HepG2 (cell line): ENCODE measurements around the gene VWCE. TPM values are rescaled to one million over a fixed set of nuclear protein-coding genes. Genes with fewer than 3 reads are reported as not detected.

Source experiments
- ATAC-seq: fragments of 200-7000 bp; cut with Tn5 transposase; 3 replicates; pipeline ENCODE4 v1.9.1; 2020; ENCODE audit warnings: mild to moderate bottlenecking, moderate library complexity
- BruUV-seq: library from RNA; stranded (reverse); fragments of 400-500 nt; replicated peaks from 2 replicates; lab custom pipeline; 2021; lab: Mats Ljungman, UMichigan
- CTCF ChIA-PET: fragments of 300-600 bp; formaldehyde crosslinking; extraction: SDS; loops from one replicate; lab custom pipeline; 2021; ENCODE audit warnings: low total read pairs, inconsistent platforms, low intra/inter-chr PET ratio; lab: Yijun Ruan, JAX
- POLR2A ChIA-PET: fragments of 350-600 bp; sonication (Branson Sonifier 250); formaldehyde crosslinking; loops from one replicate; lab custom pipeline; 2020; ENCODE audit warnings: antibody characterized with exemption, inconsistent platforms; lab: Yijun Ruan, JAX
- DNase-seq: peaks from one replicate; pipeline ENCODE4 v3.0.0-alpha.2; 2015; ENCODE audit warnings: low spot score
- FAIRE-seq: peaks from 3 replicates; lab custom pipeline; 2011; peaks lifted over from hg19 to GRCh38; lab: Jason Lieb, UNC
- H2AFZ ChIP-seq: one replicate; pipeline ENCODE4 v1.6.1; 2011; ENCODE audit warnings: low read length, inconsistent platforms
- H3K27ac ChIP-seq: fragments of 300-600 bp; 3 replicates; pipeline ENCODE4 v1.8.0; 2011; ENCODE audit warnings: mixed run types, mild to moderate bottlenecking, mixed read lengths, low read length, inconsistent platforms; ENCODE audit not compliant: insufficient read depth; ENCODE audit errors: extremely low read length
- H3K27me3 ChIP-seq, 2 experiments: fragments of 200-600 bp in 1 of 2; 2 replicates in 1 of 2; 3 replicates in 1 of 2; pipeline versions ENCODE4 v1.6.0 to v1.8.0; 2011; ENCODE audit warnings: low read length in 2 of 2, mild to moderate bottlenecking in 2 of 2, moderate library complexity in 2 of 2, inconsistent platforms in 1 of 2; ENCODE audit not compliant: insufficient read depth in 2 of 2, control insufficient read depth in 1 of 2
- H3K36me3 ChIP-seq, 2 experiments: fragments of 200-600 bp in 1 of 2; replicated peaks in 1 of 2; 2 replicates in 1 of 2; 3 replicates in 1 of 2; pipeline versions ENCODE4 v1.5.1 to v1.8.0; 2011; ENCODE audit warnings: low read length in 2 of 2, inconsistent platforms in 1 of 2; ENCODE audit not compliant: insufficient read depth in 2 of 2, control insufficient read depth in 1 of 2
- H3K4me1 ChIP-seq: 2 replicates; pipeline ENCODE4 v1.5.1; 2012; ENCODE audit warnings: low read length, inconsistent platforms; ENCODE audit not compliant: insufficient read depth
- H3K4me2 ChIP-seq: 2 replicates; pipeline ENCODE4 v1.6.0; 2011; ENCODE audit warnings: low read depth, low read length, inconsistent platforms
- H3K4me3 ChIP-seq, 3 experiments: fragments of 200-600 bp in 1 of 3; sonication (generic), shearing (Covaris generic) in 1 of 3; replicated peaks in 1 of 3; 2 replicates each; pipeline ENCODE4 v1.5.1; 2011 to 2016; ENCODE audit warnings: low read length in 3 of 3, inconsistent platforms in 2 of 3, low read depth in 2 of 3, mild to moderate bottlenecking in 2 of 3, control low read depth in 1 of 3, mixed read lengths in 1 of 3; ENCODE audit not compliant: insufficient read depth in 1 of 3
- H3K79me2 ChIP-seq: one replicate; pipeline ENCODE4 v1.6.1; 2011; ENCODE audit warnings: low read length, inconsistent platforms; ENCODE audit not compliant: insufficient read depth
- H3K9ac ChIP-seq: 2 replicates; pipeline ENCODE4 v1.6.0; 2011; ENCODE audit warnings: mild to moderate bottlenecking, low read depth, low read length, inconsistent platforms; ENCODE audit not compliant: insufficient read depth
- H3K9me3 ChIP-seq: 2 replicates; pipeline ENCODE4 v1.5.1; 2012; ENCODE audit warnings: mild to moderate bottlenecking, low read length
- H4K20me1 ChIP-seq: 2 replicates; pipeline ENCODE4 v1.6.0; 2011; ENCODE audit warnings: inconsistent platforms, mild to moderate bottlenecking, low read length, moderate library complexity; ENCODE audit not compliant: insufficient read depth
- FOXC1 ChIP-seq: sonication (generic); formaldehyde crosslinking; IDR thresholded peaks from 2 replicates; pipeline ENCODE4 v1.8.0; 2022; ENCODE audit warnings: mild to moderate bottlenecking, missing genetic modification reagents, borderline replicate concordance
- GMEB1 ChIP-seq: sonication (generic); formaldehyde crosslinking; IDR thresholded peaks from 2 replicates; pipeline ENCODE4 v1.5.1; 2020; ENCODE audit warnings: missing genetic modification reagents, mild to moderate bottlenecking, borderline replicate concordance
- RFX5 ChIP-seq: IDR thresholded peaks from 2 replicates; pipeline ENCODE4 v1.6.1; 2011; ENCODE audit warnings: low read depth, low read length, improper control_type of control experiment
- RFXANK ChIP-seq: IDR thresholded peaks from 2 replicates; pipeline ENCODE4 v1.6.1; 2016
- SNAI1 ChIP-seq: sonication (generic); formaldehyde crosslinking; IDR thresholded peaks from 2 replicates; pipeline ENCODE4 v1.5.0; 2020; ENCODE audit warnings: mild to moderate bottlenecking, missing genetic modification reagents, borderline replicate concordance
- ZBTB39 ChIP-seq: sonication (generic); formaldehyde crosslinking; IDR thresholded peaks from 2 replicates; pipeline ENCODE4 v1.5.0; 2020; ENCODE audit warnings: missing genetic modification reagents
- ZBTB8A ChIP-seq: sonication (generic); formaldehyde crosslinking; IDR thresholded peaks from 2 replicates; pipeline ENCODE4 v1.4.0; 2020; ENCODE audit warnings: mild to moderate bottlenecking, low read depth, missing genetic modification reagents, borderline replicate concordance
- ZNF12 ChIP-seq: sonication (generic); formaldehyde crosslinking; IDR thresholded peaks from 2 replicates; pipeline ENCODE4 v1.5.0; 2020; ENCODE audit warnings: missing genetic modification reagents
- ZNF549 ChIP-seq: sonication (generic); formaldehyde crosslinking; IDR thresholded peaks from 2 replicates; pipeline ENCODE4 v1.5.0; 2020; ENCODE audit warnings: missing genetic modification reagents
- ZNF570 ChIP-seq: sonication (generic); formaldehyde crosslinking; IDR thresholded peaks from 2 replicates; pipeline ENCODE4 v1.4.0; 2020; ENCODE audit warnings: mild to moderate bottlenecking, missing genetic modification reagents, borderline replicate concordance
- ZNF883 ChIP-seq: sonication (generic); formaldehyde crosslinking; IDR thresholded peaks from 2 replicates; pipeline ENCODE4 v1.5.1; 2020; ENCODE audit warnings: mild to moderate bottlenecking, missing genetic modification reagents; ENCODE audit errors: not compliant biosample characterization
- WGBS: methylation state at CpG from one replicate; pipeline ENCODE4 v1.1.6; 2017; ENCODE audit warnings: low lambda C conversion rate; 5-methylcytosine and 5-hydroxymethylcytosine counted together
- in situ Hi-C: cut with HindIII; loops from 2 replicates; pipeline ENCODE4 v1.10.0; 2017; ENCODE audit warnings: low pct_unique_long_range_greater_than_20kb; ENCODE audit not compliant: extremely low pct_ligation_motif_present
- intact Hi-C: fragments of 100-400 bp; cut with micrococcal nuclease; formaldehyde crosslinking; loops from one replicate; pipeline ENCODE4 v1.10.0; 2022; ENCODE audit not compliant: unreplicated experiment
- polyA plus RNA-seq, 8 experiments: library from polyadenylated mRNA; depleted of rRNA in 3 of 8; stranded (reverse) in 7 of 8; unstranded in 1 of 8; fragments of >200 nt; fragmentation: Illumina TruSeq in 4 of 8; extraction: Trizol in 4 of 8; gene quantifications; 2 replicates each; pipeline versions ENCODE4 v1.2.1 to v1.2.3, GENCODE V29; 2011 to 2016; ENCODE audit warnings: low read depth in 4 of 8, missing spikeins in 1 of 8, mixed read lengths in 1 of 8; ENCODE audit not compliant: insufficient read depth in 1 of 8
- total RNA-seq, 5 experiments: library from RNA; depleted of rRNA; stranded (reverse); fragments of >200 nt; fragmentation: Illumina TruSeq; extraction: Trizol; gene quantifications; 2 replicates each; pipeline ENCODE4 v1.2.3, GENCODE V29; 2016; ENCODE audit warnings: low read depth in 1 of 5
- TF ChIP-seq, protein P1 (sequence below), 2 experiments: sonication (generic) in 1 of 2; formaldehyde crosslinking in 1 of 2; IDR thresholded peaks; 2 replicates each; pipeline versions ENCODE4 v1.5.1 to v1.6.1; 2011 to 2020; ENCODE audit warnings: borderline replicate concordance in 1 of 2, low read depth in 1 of 2, low read length in 1 of 2, mild to moderate bottlenecking in 1 of 2, missing genetic modification reagents in 1 of 2, moderate library complexity in 1 of 2

Gene VWCE
- total and polyA plus RNA-seq, 2 of the 13 experiments (the other 11 are each of a cell fraction or from before 2014, with no cell fraction given): 27.6 to 58.3 TPM

GRCh38 chr11:61315260-61315659 lies 20.1 kb upstream of the VWCE start:
- H3K27ac ChIP-seq: no peak overlapping the region
- WGBS: 94% methylated on average over 2 of the region's 2 CpGs
- no peak overlapping the region for H2AFZ ChIP-seq
- H4K20me1 ChIP-seq: 0 out of 2 replicates have a peak, but pooled peaks cover 3% of the 10 kb centered on the region
- intact Hi-C loops: no loop called here
- ATAC-seq (no peak), FAIRE-seq (no peak), DNase-seq (no peak)
- in situ Hi-C loops: no loop called here
- H3K4me1 ChIP-seq: no peaks in the 10 kb centered on the region
- no peak overlapping the region for H3K4me2 ChIP-seq
- CTCF ChIA-PET: no interaction called here
- no peaks in the 10 kb centered on the region for H3K27me3 ChIP-seq
- no peaks in the 10 kb centered on the region for H3K79me2 ChIP-seq
- BruUV-seq: no TSS peak
- peaks cover 43 to 80% of the 10 kb centered on the region in 2 experiments for H3K36me3 ChIP-seq
- H3K9me3 ChIP-seq: no peaks in the 10 kb centered on the region
- TF ChIP-seq ZBTB39 (CRISPR knock-in tag): no peak
- no peak for TF ChIP-seq RFX5
- TF ChIP-seq ZNF549: no peak
- TF ChIP-seq ZNF883 (CRISPR knock-in tag): no peak
- no peak for TF ChIP-seq ZNF12 (CRISPR knock-in tag)
- no peak for TF ChIP-seq ZNF570 (CRISPR knock-in tag)
- TF ChIP-seq FOXC1 (CRISPR knock-in tag): no peak
- no peak for TF ChIP-seq ZBTB8A
- TF ChIP-seq, protein P1, sequence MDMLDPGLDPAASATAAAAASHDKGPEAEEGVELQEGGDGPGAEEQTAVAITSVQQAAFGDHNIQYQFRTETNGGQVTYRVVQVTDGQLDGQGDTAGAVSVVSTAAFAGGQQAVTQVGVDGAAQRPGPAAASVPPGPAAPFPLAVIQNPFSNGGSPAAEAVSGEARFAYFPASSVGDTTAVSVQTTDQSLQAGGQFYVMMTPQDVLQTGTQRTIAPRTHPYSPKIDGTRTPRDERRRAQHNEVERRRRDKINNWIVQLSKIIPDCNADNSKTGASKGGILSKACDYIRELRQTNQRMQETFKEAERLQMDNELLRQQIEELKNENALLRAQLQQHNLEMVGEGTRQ (IDR thresholded peaks at IDR 0.05; ENCODE audit: low read depth, low read length): no peak
- TF ChIP-seq, protein P1 (CRISPR knock-in tag; IDR thresholded peaks at IDR 0.05; ENCODE audit: borderline replicate concordance): no peak
- TF ChIP-seq GMEB1 (CRISPR knock-in tag): no peak
- no peak for TF ChIP-seq RFXANK (CRISPR knock-in tag)
- no peak for TF ChIP-seq SNAI1
- POLR2A ChIA-PET: no interaction called here
- H3K4me3 ChIP-seq: no peak overlapping the region
- no peak overlapping the region for H3K9ac ChIP-seq
